ENCODE measurements around the gene CACNA1D. TPM values are rescaled to one million over a fixed set of nuclear protein-coding genes. Genes with fewer than 3 reads are reported as not detected.

Gene CACNA1D
- total and polyA plus RNA-seq, 2 donors (not counting 1 experiment from before 2014, with no cell fraction given), result 0.17 to 0.37 TPM

DNA sequence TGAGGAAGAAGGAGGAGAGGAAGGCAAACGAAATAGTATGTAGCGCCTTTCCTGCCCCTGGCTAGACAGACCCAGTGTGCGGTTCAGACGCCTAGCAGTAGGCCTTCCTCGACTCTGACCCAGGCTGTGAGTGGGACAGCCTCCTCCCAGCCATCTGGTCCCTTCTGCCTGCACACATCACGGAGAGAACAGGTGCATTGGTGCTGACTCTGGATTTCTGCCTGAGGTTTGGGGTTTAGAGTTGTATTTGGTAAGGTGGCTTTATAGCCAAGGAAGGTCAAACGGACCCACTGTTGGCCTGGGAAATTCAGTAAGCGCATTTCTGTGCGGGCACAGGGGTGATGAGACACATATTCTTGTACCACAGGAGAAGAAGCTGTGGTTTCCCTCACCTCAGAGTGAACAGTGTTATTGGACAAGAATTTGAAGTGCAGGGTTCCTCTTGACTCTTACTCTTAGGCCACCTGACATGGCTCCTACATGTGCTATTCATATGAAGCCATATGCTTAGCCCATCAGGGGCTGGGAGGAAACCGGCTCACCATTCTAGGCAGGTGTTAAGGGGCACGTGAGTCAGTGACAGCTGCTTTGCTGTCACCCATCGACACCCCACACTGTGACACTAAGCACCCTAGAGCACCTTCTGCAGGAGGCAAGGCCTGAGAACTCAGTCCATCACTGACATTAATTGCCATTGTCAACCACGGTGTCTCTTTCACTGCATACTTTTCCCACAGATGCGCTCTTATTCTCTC lies 208.5 kb downstream of the CACNA1D start:
- Histone ChIP-seq H3K9me3 (ENCODE audit: control insufficient read depth, insufficient read depth, low read depth, low read length) (no peaks in the 10 kb centered on the region), H3K4me2 (ENCODE audit: extremely low read depth, insufficient read depth, low read length) (no peak overlapping the region), H2AFZ (ENCODE audit: low read length) (no peak overlapping the region), H3K4me1 (ENCODE audit: control insufficient read depth, extremely low read depth, insufficient read depth, low read length) (no peaks in the 10 kb centered on the region), H3K79me2 (ENCODE audit: control insufficient read depth, insufficient read depth, low read length) (no peaks in the 10 kb centered on the region), H3K4me3 (replicated peaks in 1 of 4; ENCODE audit: control extremely low read depth in 1 of 4, insufficient read depth in 1 of 4, low read depth in 3 of 4, low read length in 4 of 4) (no peak overlapping the region), H3K9ac (ENCODE audit: insufficient read depth, low read length) (no peak overlapping the region), H3K36me3 (ENCODE audit: control insufficient read depth, insufficient read depth, low read length) (no peaks in the 10 kb centered on the region), H3K27ac (ENCODE audit: insufficient read depth, low read length) (no peak overlapping the region), H4K20me1 (ENCODE audit: control insufficient read depth, extremely low read depth, insufficient read depth, low read length) (no peaks in the 10 kb centered on the region), H3K27me3 (ENCODE audit: control insufficient read depth, insufficient read depth, low read length) (no peaks in the 10 kb centered on the region)
- TF ChIP-seq, protein P1, sequence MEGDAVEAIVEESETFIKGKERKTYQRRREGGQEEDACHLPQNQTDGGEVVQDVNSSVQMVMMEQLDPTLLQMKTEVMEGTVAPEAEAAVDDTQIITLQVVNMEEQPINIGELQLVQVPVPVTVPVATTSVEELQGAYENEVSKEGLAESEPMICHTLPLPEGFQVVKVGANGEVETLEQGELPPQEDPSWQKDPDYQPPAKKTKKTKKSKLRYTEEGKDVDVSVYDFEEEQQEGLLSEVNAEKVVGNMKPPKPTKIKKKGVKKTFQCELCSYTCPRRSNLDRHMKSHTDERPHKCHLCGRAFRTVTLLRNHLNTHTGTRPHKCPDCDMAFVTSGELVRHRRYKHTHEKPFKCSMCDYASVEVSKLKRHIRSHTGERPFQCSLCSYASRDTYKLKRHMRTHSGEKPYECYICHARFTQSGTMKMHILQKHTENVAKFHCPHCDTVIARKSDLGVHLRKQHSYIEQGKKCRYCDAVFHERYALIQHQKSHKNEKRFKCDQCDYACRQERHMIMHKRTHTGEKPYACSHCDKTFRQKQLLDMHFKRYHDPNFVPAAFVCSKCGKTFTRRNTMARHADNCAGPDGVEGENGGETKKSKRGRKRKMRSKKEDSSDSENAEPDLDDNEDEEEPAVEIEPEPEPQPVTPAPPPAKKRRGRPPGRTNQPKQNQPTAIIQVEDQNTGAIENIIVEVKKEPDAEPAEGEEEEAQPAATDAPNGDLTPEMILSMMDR (conservative IDR thresholded peaks at IDR 0.05 in 1 of 2, IDR thresholded peaks at IDR 0.05 in 1 of 2; ENCODE audit: low read depth in 1 of 2, low read length in 2 of 2), result no peak
- DNase-seq (ENCODE audit: low read depth in 2 of 2), result no peak

DNA sequence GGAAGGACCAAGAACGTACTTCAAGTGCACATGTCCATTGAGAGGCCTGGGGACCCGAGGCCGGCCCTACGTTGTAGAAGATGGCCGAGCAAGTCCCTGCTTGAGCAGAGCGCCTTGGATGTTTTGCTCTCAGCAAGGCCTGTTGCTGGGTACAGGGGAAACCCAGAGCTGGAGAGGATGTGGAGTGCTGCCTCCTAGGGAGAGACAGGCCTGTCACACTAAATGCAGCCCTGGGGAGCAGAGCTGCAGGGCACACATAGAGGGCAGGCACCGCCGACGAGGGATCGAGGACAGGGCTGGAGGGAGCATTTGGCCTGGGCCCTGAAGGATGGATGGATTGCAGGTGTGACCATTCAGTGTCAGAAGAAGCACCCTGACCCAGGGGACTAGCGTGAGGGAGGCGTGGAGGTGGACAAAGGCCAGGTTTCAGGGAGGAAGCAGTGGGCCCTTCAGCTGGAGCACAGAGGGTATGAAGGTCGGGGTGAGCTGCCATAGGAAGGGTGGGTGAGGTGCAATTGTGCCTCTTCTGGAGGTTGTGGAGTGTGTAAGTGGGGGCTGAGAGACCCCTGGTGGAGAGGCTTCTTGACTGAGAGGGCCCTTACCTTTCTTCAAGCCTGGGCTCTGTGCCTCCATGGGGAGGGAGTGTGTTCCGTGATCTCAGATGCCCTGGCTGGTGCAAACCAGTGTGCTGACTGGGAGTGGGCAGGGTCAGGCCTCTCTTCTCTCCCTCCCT lies 209.4 kb downstream of the CACNA1D start:
- Histone ChIP-seq H3K4me1 (ENCODE audit: control insufficient read depth, extremely low read depth, insufficient read depth, low read length) (no peaks in the 10 kb centered on the region), H3K9ac (ENCODE audit: insufficient read depth, low read length) (no peak overlapping the region), H2AFZ (ENCODE audit: low read length) (no peak overlapping the region), H3K9me3 (ENCODE audit: control insufficient read depth, insufficient read depth, low read depth, low read length) (no peaks in the 10 kb centered on the region), H3K27ac (ENCODE audit: insufficient read depth, low read length) (no peak overlapping the region), H3K79me2 (ENCODE audit: control insufficient read depth, insufficient read depth, low read length) (no peaks in the 10 kb centered on the region), H3K4me2 (ENCODE audit: extremely low read depth, insufficient read depth, low read length) (no peak overlapping the region), H3K27me3 (ENCODE audit: control insufficient read depth, insufficient read depth, low read length) (no peaks in the 10 kb centered on the region), H4K20me1 (ENCODE audit: control insufficient read depth, extremely low read depth, insufficient read depth, low read length) (no peaks in the 10 kb centered on the region), H3K36me3 (ENCODE audit: control insufficient read depth, insufficient read depth, low read length) (no peaks in the 10 kb centered on the region), H3K4me3 (replicated peaks in 1 of 4; ENCODE audit: control extremely low read depth in 1 of 4, insufficient read depth in 1 of 4, low read depth in 3 of 4, low read length in 4 of 4) (no peak overlapping the region)
- TF ChIP-seq, protein P1 (conservative IDR thresholded peaks at IDR 0.05 in 1 of 2, IDR thresholded peaks at IDR 0.05 in 1 of 2; ENCODE audit: low read depth in 1 of 2, low read length in 2 of 2), result no peak
- TF ChIP-seq EZH2 (IDR thresholded peaks at IDR 0.05; ENCODE audit: low read length, missing control alignments), result no peak
- DNase-seq (ENCODE audit: low read depth in 2 of 2), result no peak

DNA sequence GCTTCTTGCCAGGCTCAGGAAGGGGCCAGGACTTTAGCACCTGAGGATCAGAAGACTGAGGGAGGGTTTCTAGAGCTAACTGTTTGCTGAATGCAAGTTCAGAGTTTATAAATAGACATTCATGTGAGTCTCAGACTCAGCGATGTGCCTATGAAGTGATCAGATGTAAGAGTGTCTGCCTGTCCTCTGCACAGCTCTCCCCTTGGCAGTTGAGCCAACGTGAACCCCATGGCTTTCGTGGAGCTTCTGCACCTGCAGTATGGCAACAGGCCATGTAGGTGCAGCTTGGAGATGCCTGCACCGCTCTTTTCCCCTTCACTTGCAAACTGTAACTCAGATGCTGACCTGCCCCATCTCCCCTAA lies 209.9 kb downstream of the CACNA1D start:
- Histone ChIP-seq H3K27me3 (ENCODE audit: control insufficient read depth, insufficient read depth, low read length) (no peaks in the 10 kb centered on the region), H3K36me3 (ENCODE audit: control insufficient read depth, insufficient read depth, low read length) (no peaks in the 10 kb centered on the region), H3K4me3 (replicated peaks in 1 of 4; ENCODE audit: control extremely low read depth in 1 of 4, insufficient read depth in 1 of 4, low read depth in 3 of 4, low read length in 4 of 4) (no peak overlapping the region), H2AFZ (ENCODE audit: low read length) (no peak overlapping the region), H3K27ac (ENCODE audit: insufficient read depth, low read length) (no peak overlapping the region), H3K9ac (ENCODE audit: insufficient read depth, low read length) (no peak overlapping the region), H3K79me2 (ENCODE audit: control insufficient read depth, insufficient read depth, low read length) (no peaks in the 10 kb centered on the region), H3K4me2 (ENCODE audit: extremely low read depth, insufficient read depth, low read length) (no peak overlapping the region), H3K9me3 (ENCODE audit: control insufficient read depth, insufficient read depth, low read depth, low read length) (no peaks in the 10 kb centered on the region), H4K20me1 (ENCODE audit: control insufficient read depth, extremely low read depth, insufficient read depth, low read length) (no peaks in the 10 kb centered on the region), H3K4me1 (ENCODE audit: control insufficient read depth, extremely low read depth, insufficient read depth, low read length) (no peaks in the 10 kb centered on the region)
- TF ChIP-seq, protein P1 (conservative IDR thresholded peaks at IDR 0.05 in 1 of 2, IDR thresholded peaks at IDR 0.05 in 1 of 2; ENCODE audit: low read depth in 1 of 2, low read length in 2 of 2), result no peak
- no peak for TF ChIP-seq EZH2 (IDR thresholded peaks at IDR 0.05; ENCODE audit: low read length, missing control alignments)
- DNase-seq (ENCODE audit: low read depth in 2 of 2), result no peak
